ENCODE data around the gene AIF1. TPM values are rescaled to one million over a fixed set of nuclear protein-coding genes. Genes with fewer than 3 reads are reported as not detected.
A peak's percentile ranks its signal among the peaks of the same experiment; 100 is the strongest.

The AIF1 gene
- total RNA-seq, 1 donor from 2014 or later, result 3.8 TPM

GRCh38 chr6:31572041-31572911 is 42.8 kb upstream of the AIF1 start, which contains the start of gene LTA:
TSS of gene LTA (plus strand) at chr6:31572289. CDS start at chr6:31572743, 454 bp downstream.
- no peak within 1 kb of the TSS for H3K27ac Mint-ChIP-seq

GRCh38 chr6:31573239-31574105 is 41.6 kb upstream of the AIF1 start:
- Mint-ChIP-seq H3K27ac (no peak overlapping the region), H3K4me1 (ENCODE audit: unreplicated experiment) (no peaks in the 10 kb centered on the region)
- TF ChIP-seq CTCF (conservative IDR thresholded peaks at IDR 0.05), result no peak

More at GRCh38 chr6:31572041-31572911, 42.8 kb upstream of the AIF1 start, which contains the start of gene LTA:
- Mint-ChIP-seq H3K4me3 (no peak within 1 kb of the TSS), H3K9me3 (no peaks in the 10 kb centered on the region), H3K27me3 (peaks cover 46% of the 10 kb centered on the region), H3K4me1 (ENCODE audit: unreplicated experiment) (peaks cover 5% of the 10 kb centered on the region), H3K36me3 (no peaks in the 10 kb centered on the region)
- TF ChIP-seq CTCF (conservative IDR thresholded peaks at IDR 0.05), result no peak
- DNase-seq (ENCODE audit: extremely low spot score, unreplicated experiment), result no peak

GRCh38 chr6:31574106-31575061 is 40.6 kb upstream of the AIF1 start:
- no peak for DNase-seq (ENCODE audit: extremely low spot score, unreplicated experiment)
- no peaks in the 10 kb centered on the region for H3K9me3 Mint-ChIP-seq
- no peaks in the 10 kb centered on the region for H3K4me1 Mint-ChIP-seq (ENCODE audit: unreplicated experiment)
- H3K4me3 Mint-ChIP-seq, result no peak overlapping the region
- no peak overlapping the region for H3K27ac Mint-ChIP-seq
- H3K36me3 Mint-ChIP-seq, result no peaks in the 10 kb centered on the region
- TF ChIP-seq CTCF (conservative IDR thresholded peaks at IDR 0.05), result no peak
- peaks cover 32% of the 10 kb centered on the region for H3K27me3 Mint-ChIP-seq

More at GRCh38 chr6:31573239-31574105, 41.6 kb upstream of the AIF1 start:
- Mint-ChIP-seq H3K36me3 (no peaks in the 10 kb centered on the region), H3K27me3 (peaks cover 39% of the 10 kb centered on the region), H3K9me3 (no peaks in the 10 kb centered on the region), H3K4me3 (no peak overlapping the region)
- DNase-seq (ENCODE audit: extremely low spot score, unreplicated experiment), result no peak

GRCh38 chr6:31575335-31575901 is 39.6 kb upstream of the AIF1 start, which contains the start of gene TNF:
TSS of gene TNF (plus strand) at chr6:31575565. CDS start at chr6:31575742, 177 bp downstream.
- Mint-ChIP-seq H3K9me3 (no peaks in the 10 kb centered on the region), H3K36me3 (no peaks in the 10 kb centered on the region), H3K27me3 (peaks cover 26% of the 10 kb centered on the region), H3K4me1 (ENCODE audit: unreplicated experiment) (peaks cover 1% of the 10 kb centered on the region), H3K27ac (no peak within 1 kb of the TSS), H3K4me3 (peak within 1 kb of the TSS; percentile 4)
- no peak for DNase-seq (ENCODE audit: extremely low spot score, unreplicated experiment)
- no peak for TF ChIP-seq CTCF (conservative IDR thresholded peaks at IDR 0.05)

Data from type B pancreatic cell (in vitro differentiated cells).